GM18508 (cell line): Measurements from ENCODE around the gene SCN2B.

Experiments used
- ATAC-seq: cut with Tn5 transposase; IDR thresholded peaks from one replicate; pipeline ENCODE4 v1.9.1; 2021; ENCODE audit warnings: moderate number of reproducible peaks; ENCODE audit not compliant: insufficient read depth, unreplicated experiment

Gene SCN2B

GRCh38 chr11:118155776-118156530, 20.5 kb downstream of the SCN2B start:
- ATAC-seq: no peak

DNA sequence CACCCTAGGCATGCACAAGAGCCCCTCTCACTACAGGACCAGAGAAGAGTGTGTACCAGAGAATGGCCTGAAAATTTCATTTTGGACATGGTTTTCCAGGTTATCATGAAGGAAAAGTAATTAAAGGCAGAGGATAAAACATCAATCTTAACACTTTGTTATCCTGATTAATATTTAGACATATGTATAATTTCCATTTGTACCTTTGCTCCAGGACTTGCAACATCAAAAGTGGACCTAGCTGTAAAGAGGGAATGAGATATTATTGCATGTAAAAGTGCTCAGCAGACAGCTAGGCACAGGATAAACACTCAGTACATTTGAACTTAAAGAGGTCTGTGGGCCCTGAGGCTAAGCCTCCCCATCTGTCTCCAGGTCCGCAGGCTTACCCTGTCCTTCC, 21.8 kb downstream of the SCN2B start:
- ATAC-seq: no peak

- no peak for ATAC-seq
Measured at GRCh38 chr11:118153976-118154375, 22.5 kb downstream of the SCN2B start.

- ATAC-seq: no peak
Measured at GRCh38 chr11:118153516-118153915, 22.9 kb downstream of the SCN2B start.

GRCh38 chr11:118152552-118153471, 23.6 kb downstream of the SCN2B start, which contains the start of gene SCN4B:
Gene SCN4B, minus strand, starts transcription at chr11:118152823. Its CDS starts 150 bp downstream, at chr11:118152673.
- ATAC-seq: no peak

DNA sequence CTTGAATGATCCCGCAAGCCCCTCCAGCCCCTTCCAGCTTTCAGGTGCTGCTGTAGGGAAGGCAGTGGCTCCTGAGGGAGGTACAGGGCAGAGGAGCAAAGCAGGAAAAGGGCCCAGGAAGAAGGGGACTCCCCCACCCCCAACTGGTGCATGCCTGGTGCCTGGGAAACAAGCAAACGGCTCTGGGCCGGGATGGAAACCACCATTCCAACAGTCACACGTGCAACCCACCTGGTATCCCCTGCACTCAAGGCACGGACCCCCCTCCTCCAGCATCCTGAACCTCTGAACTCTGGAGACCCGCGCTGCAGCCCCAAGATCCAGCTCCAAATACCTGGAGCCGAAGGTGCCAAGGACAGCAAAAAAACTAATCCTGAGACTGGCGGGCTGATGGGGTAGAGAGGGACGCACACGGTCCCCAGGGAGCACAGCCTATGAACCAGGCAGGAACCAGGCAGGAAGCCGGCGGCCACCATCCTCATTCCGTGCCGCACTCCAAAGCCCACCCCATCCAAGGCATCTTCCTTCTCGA, 24.4 kb downstream of the SCN2B start:
- ATAC-seq: no peak

DNA sequence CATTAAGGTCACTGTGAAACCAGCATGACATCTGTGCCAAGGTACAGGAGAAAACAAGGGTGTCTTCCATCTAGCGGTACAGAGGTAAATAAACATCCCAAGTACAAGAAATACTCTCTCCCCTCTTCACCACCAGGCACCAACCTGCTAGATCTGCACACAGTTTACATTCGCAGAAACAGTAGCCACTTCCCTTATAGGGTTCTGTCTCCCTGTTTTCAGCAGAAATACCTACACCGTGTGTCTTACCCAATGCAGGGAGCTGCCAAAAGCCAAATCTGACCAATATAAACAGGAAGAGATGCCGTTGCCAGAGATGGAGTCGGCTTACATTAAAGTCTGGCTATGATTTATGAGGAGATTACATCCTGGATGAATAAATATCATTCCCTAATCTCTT, 25.0 kb downstream of the SCN2B start:
- ATAC-seq: no peak

- ATAC-seq: no peak
Measured at GRCh38 chr11:118149493-118149892, 26.9 kb downstream of the SCN2B start.

- ATAC-seq: no peak
Measured at GRCh38 chr11:118148856-118149255, 27.6 kb downstream of the SCN2B start.

- no peak for ATAC-seq
Measured at GRCh38 chr11:118148240-118148639, 28.2 kb downstream of the SCN2B start.

GRCh38 chr11:118147502-118147901, 28.9 kb downstream of the SCN2B start:
- no peak for ATAC-seq

GRCh38 chr11:118146554-118146953, 29.9 kb downstream of the SCN2B start:
- ATAC-seq: no peak

GRCh38 chr11:118145285-118146227, 30.9 kb downstream of the SCN2B start:
- no peak for ATAC-seq

GRCh38 chr11:118144301-118145268, 31.9 kb downstream of the SCN2B start:
- no peak for ATAC-seq

DNA sequence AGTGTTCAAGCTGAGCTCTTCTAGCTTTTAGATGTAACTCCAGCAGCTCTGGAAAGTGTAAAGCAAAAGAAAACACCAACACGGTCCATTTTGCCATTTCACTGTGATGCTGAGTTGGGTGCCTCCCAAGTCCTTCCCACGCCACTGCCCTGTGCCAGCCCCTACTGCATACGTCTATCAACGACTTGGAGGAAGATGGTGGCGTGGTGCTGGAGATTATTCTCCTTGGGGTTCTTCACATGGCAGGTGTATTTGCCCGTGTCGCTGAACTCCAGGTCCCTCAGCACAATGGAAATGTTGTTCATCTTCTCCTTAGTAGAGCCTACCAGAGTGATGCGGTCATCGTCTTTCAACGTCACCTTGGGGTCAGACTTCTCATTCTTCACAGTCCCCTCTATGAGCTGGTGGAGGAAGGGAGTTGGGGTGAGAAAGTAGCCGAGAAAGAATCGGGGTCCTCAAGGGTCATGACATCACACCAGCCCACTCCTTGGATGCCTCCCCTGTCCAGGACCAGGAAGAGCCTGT, 32.7 kb downstream of the SCN2B start:
- ATAC-seq: no peak

DNA sequence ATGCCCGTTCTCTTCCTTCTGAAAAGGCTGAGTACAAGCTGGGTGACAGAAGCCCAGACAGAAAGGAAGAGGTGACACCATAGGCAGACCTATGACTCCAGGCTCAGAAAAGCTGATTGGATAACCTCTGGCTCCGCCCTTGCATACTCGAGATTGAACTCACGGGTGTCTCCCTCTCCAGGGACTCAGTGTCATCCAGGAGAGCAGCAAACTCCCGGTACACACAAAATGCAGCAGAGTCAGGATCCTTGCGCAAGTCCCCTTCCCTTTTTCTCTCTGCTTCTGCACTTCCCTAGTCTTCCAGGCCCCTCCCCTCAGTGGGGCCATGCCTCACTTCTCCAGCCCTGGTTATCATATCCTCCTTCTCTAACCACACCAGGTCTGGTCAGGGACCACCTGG, 33.6 kb downstream of the SCN2B start:
- ATAC-seq: no peak

DNA sequence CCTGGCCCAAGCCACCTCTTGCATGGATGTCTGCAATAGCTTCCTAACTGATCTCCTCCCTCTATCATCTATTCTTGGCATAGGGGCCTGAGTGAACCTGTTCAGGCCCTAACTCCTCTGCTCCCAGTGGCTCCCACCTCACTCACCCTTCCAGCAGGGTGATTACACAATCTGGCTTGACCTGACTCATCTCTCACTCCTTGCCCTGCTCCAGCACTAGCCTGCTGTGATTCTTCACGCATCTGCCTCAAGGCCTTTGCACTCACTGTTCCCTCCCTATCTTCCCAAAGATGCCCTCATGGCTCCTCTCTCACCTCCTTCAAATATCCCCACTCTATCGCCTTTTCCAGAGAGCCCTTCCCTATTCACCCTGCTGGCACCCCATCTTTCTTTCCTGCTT, 34.4 kb downstream of the SCN2B start:
- no peak for ATAC-seq

DNA sequence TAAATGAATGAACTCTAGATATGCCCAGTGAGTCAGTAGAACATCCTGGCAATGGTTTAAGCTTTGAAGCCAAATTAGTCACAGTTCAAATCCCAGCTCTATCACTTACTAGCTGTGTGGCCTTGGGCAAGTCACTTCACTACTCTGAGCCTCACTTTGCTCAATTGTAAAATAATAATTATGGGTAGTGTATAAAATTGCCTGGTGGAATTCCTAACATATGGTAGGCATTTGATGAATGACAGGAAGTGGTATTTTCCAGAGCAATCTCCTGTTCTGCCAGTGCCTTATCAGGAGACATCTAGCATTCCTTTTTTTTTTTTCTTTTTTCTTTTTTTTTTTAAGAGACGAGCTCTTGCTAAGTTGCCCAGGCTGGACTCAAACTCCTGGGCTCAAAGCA, 36.9 kb downstream of the SCN2B start:
- ATAC-seq: no peak
